ENCODE results near the gene COL4A1.

COL4A1 gene

DNA sequence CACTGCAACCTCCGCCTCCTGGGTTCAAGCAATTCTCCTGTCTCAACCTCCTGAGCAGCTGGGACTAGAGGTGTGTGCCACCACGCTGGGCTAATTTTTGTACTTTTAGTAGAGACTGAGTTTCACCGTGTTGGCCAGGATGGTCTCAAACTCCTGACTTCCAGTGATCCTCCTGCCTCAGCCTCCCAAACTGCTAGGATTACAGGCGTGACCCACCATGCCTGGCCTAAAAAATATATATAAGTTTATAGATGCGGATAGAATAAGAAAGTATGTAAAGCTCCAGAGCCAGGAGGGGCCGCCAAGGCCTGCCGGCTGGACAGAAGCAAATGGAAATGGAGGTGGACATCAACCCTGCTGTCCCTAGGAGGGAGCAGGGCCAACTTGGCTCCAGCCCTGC, 66.0 kb downstream of the COL4A1 start:
- H3K79me2 ChIP-seq (ENCODE audit: low read length): no peaks in the 10 kb centered on the region
- DNase-seq: no peak
- no peaks in the 10 kb centered on the region for H3K9me2 ChIP-seq (replicated peaks; ENCODE audit: insufficient read depth, low read length)
- H3K36me3 ChIP-seq (replicated peaks; ENCODE audit: insufficient read depth, low read length): no peaks in the 10 kb centered on the region
- no peaks in the 10 kb centered on the region for H3K27me3 ChIP-seq (replicated peaks; ENCODE audit: insufficient read depth, low read length)
- no peak overlapping the region for H3K9ac ChIP-seq (ENCODE audit: low read length)
- no peaks in the 10 kb centered on the region for H3F3A ChIP-seq (ENCODE audit: insufficient read depth, low read length)
- H3K9me3 ChIP-seq (replicated peaks; ENCODE audit: insufficient read depth, low read length): no peaks in the 10 kb centered on the region
- TF ChIP-seq EZH2 (optimal IDR thresholded peaks at IDR 0.05; ENCODE audit: low read depth, low read length): no peak
- TF ChIP-seq, protein P1, sequence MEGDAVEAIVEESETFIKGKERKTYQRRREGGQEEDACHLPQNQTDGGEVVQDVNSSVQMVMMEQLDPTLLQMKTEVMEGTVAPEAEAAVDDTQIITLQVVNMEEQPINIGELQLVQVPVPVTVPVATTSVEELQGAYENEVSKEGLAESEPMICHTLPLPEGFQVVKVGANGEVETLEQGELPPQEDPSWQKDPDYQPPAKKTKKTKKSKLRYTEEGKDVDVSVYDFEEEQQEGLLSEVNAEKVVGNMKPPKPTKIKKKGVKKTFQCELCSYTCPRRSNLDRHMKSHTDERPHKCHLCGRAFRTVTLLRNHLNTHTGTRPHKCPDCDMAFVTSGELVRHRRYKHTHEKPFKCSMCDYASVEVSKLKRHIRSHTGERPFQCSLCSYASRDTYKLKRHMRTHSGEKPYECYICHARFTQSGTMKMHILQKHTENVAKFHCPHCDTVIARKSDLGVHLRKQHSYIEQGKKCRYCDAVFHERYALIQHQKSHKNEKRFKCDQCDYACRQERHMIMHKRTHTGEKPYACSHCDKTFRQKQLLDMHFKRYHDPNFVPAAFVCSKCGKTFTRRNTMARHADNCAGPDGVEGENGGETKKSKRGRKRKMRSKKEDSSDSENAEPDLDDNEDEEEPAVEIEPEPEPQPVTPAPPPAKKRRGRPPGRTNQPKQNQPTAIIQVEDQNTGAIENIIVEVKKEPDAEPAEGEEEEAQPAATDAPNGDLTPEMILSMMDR (IDR thresholded peaks at IDR 0.05; ENCODE audit: low read length): no peak
- H3K4me3 ChIP-seq (ENCODE audit: low read length): no peak overlapping the region
- no peak overlapping the region for H3K27ac ChIP-seq (ENCODE audit: low read length)
- H3K4me2 ChIP-seq (ENCODE audit: low read depth, low read length): no peak overlapping the region
- H4K20me1 ChIP-seq (ENCODE audit: insufficient read depth, low read length): no peaks in the 10 kb centered on the region
- no peak overlapping the region for H2AFZ ChIP-seq (ENCODE audit: low read length)
- H3K4me1 ChIP-seq (ENCODE audit: low read length): no peaks in the 10 kb centered on the region

DNA sequence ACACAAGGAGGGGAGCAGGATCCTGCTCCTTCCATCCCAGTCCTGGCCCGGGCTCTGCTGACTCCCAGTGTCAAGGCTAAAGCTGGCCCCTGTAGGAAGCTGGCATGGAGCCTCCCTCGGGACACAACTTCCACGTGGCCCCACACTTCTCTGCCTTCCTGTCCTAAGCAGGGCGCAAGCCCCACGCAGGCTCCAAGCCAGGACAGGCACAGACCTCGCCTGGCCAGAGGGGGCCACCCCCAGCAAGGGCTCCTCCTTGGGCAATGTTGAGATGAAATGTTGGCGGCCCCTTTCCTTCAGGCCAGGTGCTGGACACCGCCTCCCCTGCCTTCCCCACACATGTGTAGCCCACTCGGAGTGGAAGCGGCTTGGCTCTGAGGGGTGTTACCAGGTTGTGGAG, 66.6 kb downstream of the COL4A1 start:
- TF ChIP-seq, protein P1 (IDR thresholded peaks at IDR 0.05; ENCODE audit: low read length): no peak
- no peak for TF ChIP-seq EZH2phosphoT487 (IDR thresholded peaks at IDR 0.05; ENCODE audit: low read length)
- Histone ChIP-seq H3K4me3 (ENCODE audit: low read length) (no peak overlapping the region), H2AFZ (ENCODE audit: low read length) (no peak overlapping the region), H3F3A (ENCODE audit: insufficient read depth, low read length) (no peaks in the 10 kb centered on the region), H3K9ac (ENCODE audit: low read length) (no peak overlapping the region), H3K4me1 (ENCODE audit: low read length) (no peaks in the 10 kb centered on the region), H3K27ac (ENCODE audit: low read length) (no peak overlapping the region), H3K36me3 (replicated peaks; ENCODE audit: insufficient read depth, low read length) (no peaks in the 10 kb centered on the region), H3K27me3 (replicated peaks; ENCODE audit: insufficient read depth, low read length) (no peaks in the 10 kb centered on the region), H4K20me1 (ENCODE audit: insufficient read depth, low read length) (no peaks in the 10 kb centered on the region), H3K79me2 (ENCODE audit: low read length) (no peaks in the 10 kb centered on the region), H3K4me2 (ENCODE audit: low read depth, low read length) (no peak overlapping the region), H3K9me3 (replicated peaks; ENCODE audit: insufficient read depth, low read length) (no peaks in the 10 kb centered on the region), H3K9me2 (replicated peaks; ENCODE audit: insufficient read depth, low read length) (no peaks in the 10 kb centered on the region)
- no peak for DNase-seq

DNA sequence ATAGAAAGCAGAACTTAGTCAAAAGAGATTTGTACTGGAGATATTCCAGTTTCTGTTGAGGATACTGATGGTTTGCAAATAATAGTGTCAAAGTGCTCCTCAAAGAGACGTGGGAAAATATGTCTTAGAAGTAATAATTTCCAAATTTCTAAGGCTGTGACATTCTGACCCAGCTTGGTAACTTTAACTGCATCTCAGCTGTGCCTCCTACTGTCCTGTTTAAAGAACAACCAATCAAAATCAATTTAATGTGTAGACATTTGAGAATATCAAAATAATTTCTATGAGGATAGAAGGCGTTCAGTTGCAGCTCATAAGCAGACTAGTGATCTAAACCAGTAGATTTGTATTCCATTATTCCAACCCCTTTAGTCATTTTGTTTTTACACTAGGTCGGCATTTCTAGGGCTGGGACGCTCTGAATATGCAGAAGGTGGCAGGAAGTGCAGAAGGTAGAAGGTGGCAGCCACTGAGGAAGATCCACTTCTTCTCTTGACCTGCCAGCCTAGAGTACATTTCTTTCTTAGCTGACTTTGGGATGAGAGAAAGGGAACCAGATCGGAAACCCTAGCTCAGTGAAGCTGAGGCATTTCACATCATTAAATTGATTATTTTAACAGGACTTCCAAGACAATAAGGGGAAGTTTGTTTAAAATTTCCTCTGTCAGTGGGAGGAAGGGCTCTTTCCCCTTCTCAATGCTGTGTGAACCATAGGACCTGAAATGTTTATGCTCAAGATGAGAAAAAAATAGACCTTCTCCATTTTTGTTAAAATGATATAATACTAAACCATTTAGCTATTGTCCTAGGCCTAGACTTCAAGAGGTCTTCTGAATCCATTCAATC, 67.5 kb downstream of the COL4A1 start:
- no peaks in the 10 kb centered on the region for H3K4me1 ChIP-seq (ENCODE audit: low read length)
- no peak overlapping the region for H3K9ac ChIP-seq (ENCODE audit: low read length)
- H3K79me2 ChIP-seq (ENCODE audit: low read length): no peaks in the 10 kb centered on the region
- H3K4me3 ChIP-seq (ENCODE audit: low read length): no peak overlapping the region
- no peaks in the 10 kb centered on the region for H3K9me2 ChIP-seq (replicated peaks; ENCODE audit: insufficient read depth, low read length)
- DNase-seq: no peak
- H3K27me3 ChIP-seq (replicated peaks; ENCODE audit: insufficient read depth, low read length): no peaks in the 10 kb centered on the region
- no peaks in the 10 kb centered on the region for H3K36me3 ChIP-seq (replicated peaks; ENCODE audit: insufficient read depth, low read length)
- H3K9me3 ChIP-seq (replicated peaks; ENCODE audit: insufficient read depth, low read length): no peaks in the 10 kb centered on the region
- no peak overlapping the region for H2AFZ ChIP-seq (ENCODE audit: low read length)
- H3K4me2 ChIP-seq (ENCODE audit: low read depth, low read length): no peak overlapping the region
- H4K20me1 ChIP-seq (ENCODE audit: insufficient read depth, low read length): no peaks in the 10 kb centered on the region
- no peak for TF ChIP-seq EZH2phosphoT487 (IDR thresholded peaks at IDR 0.05; ENCODE audit: low read length)
- TF ChIP-seq, protein P1 (IDR thresholded peaks at IDR 0.05; ENCODE audit: low read length): no peak
- no peak for TF ChIP-seq EZH2 (optimal IDR thresholded peaks at IDR 0.05; ENCODE audit: low read depth, low read length)
- no peak overlapping the region for H3K27ac ChIP-seq (ENCODE audit: low read length)
- H3F3A ChIP-seq (ENCODE audit: insufficient read depth, low read length): no peaks in the 10 kb centered on the region

Data from MM.1S (cell line).